ENCODE measurements around the gene DHRS1.
"Not testable (repeated sequence)": the region's sequence is repeated elsewhere in the genome, so short reads cannot be mapped to it uniquely, and the experiment has no call there.

Gene DHRS1

GRCh38 chr14:24327914-24328313, 28.3 kb upstream of the DHRS1 start:
- DNase-seq (ENCODE audit: low read depth, low spot score): not testable (repeated sequence)

- DNase-seq (ENCODE audit: low read depth, low spot score): no peak
Observed at GRCh38 chr14:24327303-24327702, 27.7 kb upstream of the DHRS1 start.

GRCh38 chr14:24325963-24326362, 26.4 kb upstream of the DHRS1 start:
- DNase-seq (ENCODE audit: low read depth, low spot score): no peak

GRCh38 chr14:24325041-24325530, 25.5 kb upstream of the DHRS1 start:
- DNase-seq (ENCODE audit: low read depth, low spot score): no peak

GRCh38 chr14:24324024-24324423, 24.4 kb upstream of the DHRS1 start:
- no peak for DNase-seq (ENCODE audit: low read depth, low spot score)

- DNase-seq (ENCODE audit: low read depth, low spot score): no peak
Observed at GRCh38 chr14:24323341-24323740, 23.8 kb upstream of the DHRS1 start.

- no peak for DNase-seq (ENCODE audit: low read depth, low spot score)
Observed at GRCh38 chr14:24322672-24323071, 23.1 kb upstream of the DHRS1 start.

GRCh38 chr14:24321212-24321975, 21.8 kb upstream of the DHRS1 start:
- peak; percentile 60 for DNase-seq (ENCODE audit: low read depth, low spot score)

- DNase-seq (ENCODE audit: low read depth, low spot score): peak; percentile 16
Observed at GRCh38 chr14:24317141-24317928, 17.8 kb upstream of the DHRS1 start.

- DNase-seq (ENCODE audit: low read depth, low spot score): no peak
Observed at GRCh38 chr14:24316597-24316950, 17.0 kb upstream of the DHRS1 start.

GRCh38 chr14:24315807-24316596, 16.4 kb upstream of the DHRS1 start:
- DNase-seq (ENCODE audit: low read depth, low spot score): peak; percentile 46

GRCh38 chr14:24315243-24315806, 15.7 kb upstream of the DHRS1 start:
- DNase-seq (ENCODE audit: low read depth, low spot score): no peak

GRCh38 chr14:24314377-24315193, 15.0 kb upstream of the DHRS1 start:
- DNase-seq (ENCODE audit: low read depth, low spot score): no peak

GRCh38 chr14:24313913-24314312, 14.3 kb upstream of the DHRS1 start:
- DNase-seq (ENCODE audit: low read depth, low spot score): no peak

GRCh38 chr14:24312736-24313507, 13.3 kb upstream of the DHRS1 start:
- no peak for DNase-seq (ENCODE audit: low read depth, low spot score)

GRCh38 chr14:24311837-24312615, 12.4 kb upstream of the DHRS1 start:
- DNase-seq (ENCODE audit: low read depth, low spot score): no peak

GRCh38 chr14:24310646-24311604, 11.3 kb upstream of the DHRS1 start, which contains the start of gene LTB4R:
Gene LTB4R (plus strand): TSS chr14:24311502. CDS start chr14:24315652, 4,150 bp downstream.
- peak; percentile 32 for DNase-seq (ENCODE audit: low read depth, low spot score)

GRCh38 chr14:24310265-24310645, 10.7 kb upstream of the DHRS1 start:
- no peak for DNase-seq (ENCODE audit: low read depth, low spot score)

Data from ELF-1 (cell line).